Caco-2 (cell line): ENCODE results near the gene LRIG3. TPM values are rescaled to one million over a fixed set of nuclear protein-coding genes. Genes with fewer than 3 reads are reported as not detected.

Experiments
- BruUV-seq: library from RNA; stranded (reverse); fragments of 400-500 nt; replicated peaks from 2 replicates; lab custom pipeline; 2021; lab: Mats Ljungman, UMichigan
- CTCF ChIA-PET: fragments of 300-600 bp; sonication (Branson Sonifier 250); formaldehyde crosslinking; loops from one replicate; lab custom pipeline; 2022; ENCODE audit warnings: antibody characterized with exemption; lab: Charles Lee
- POLR2A ChIA-PET: fragments of 300-600 bp; sonication (Branson Sonifier 250); formaldehyde crosslinking; loops from one replicate; lab custom pipeline; 2022; ENCODE audit warnings: antibody characterized with exemption; lab: Charles Lee
- DNase-seq, 2 experiments: peaks; one replicate each; pipeline versions ENCODE4 v3.0.0 to v3.0.0-alpha.2; 2020 to 2022
- H3K27me3 ChIP-seq: replicated peaks from 2 replicates; pipeline ENCODE4 v1.6.0; 2011; ENCODE audit warnings: low read length; ENCODE audit not compliant: control insufficient read depth, insufficient read depth
- H3K36me3 ChIP-seq: 2 replicates; pipeline ENCODE4 v1.5.1; 2011; ENCODE audit warnings: low read length; ENCODE audit not compliant: control insufficient read depth, insufficient read depth
- H3K4me1 ChIP-seq: fragments of 250-450 bp; sonication (Bioruptor Pico); 2 replicates; pipeline ENCODE4 v1.5.1; 2020; ENCODE audit warnings: mild to moderate bottlenecking
- H3K4me3 ChIP-seq: 2 replicates; pipeline ENCODE4 v1.5.1; 2011; ENCODE audit warnings: low read depth, mild to moderate bottlenecking, control low read depth, low read length
- H3K9me3 ChIP-seq: fragments of 250-450 bp; sonication (Bioruptor Pico); 2 replicates; pipeline ENCODE4 v1.5.1; 2020; ENCODE audit warnings: mild to moderate bottlenecking, moderate library complexity
- H3K27ac Mint-ChIP-seq: one replicate; pipeline ENCODE4 v1.8.0; 2022; ENCODE audit warnings: mixed read lengths; ENCODE audit not compliant: unreplicated experiment
- H3K27me3 Mint-ChIP-seq: one replicate; pipeline ENCODE4 v1.8.0; 2022; ENCODE audit warnings: mixed read lengths; ENCODE audit not compliant: insufficient read depth, unreplicated experiment
- H3K36me3 Mint-ChIP-seq: one replicate; pipeline ENCODE4 v1.8.0; 2022; ENCODE audit warnings: mild to moderate bottlenecking, mixed read lengths; ENCODE audit not compliant: insufficient read depth, unreplicated experiment
- H3K4me1 Mint-ChIP-seq: one replicate; pipeline ENCODE4 v1.8.0; 2022; ENCODE audit warnings: low read depth, mixed read lengths; ENCODE audit not compliant: unreplicated experiment
- H3K4me3 Mint-ChIP-seq: one replicate; pipeline ENCODE4 v1.8.0; 2022; ENCODE audit warnings: mild to moderate bottlenecking, moderate library complexity, mixed read lengths; ENCODE audit not compliant: unreplicated experiment
- H3K9me3 Mint-ChIP-seq: one replicate; pipeline ENCODE4 v1.8.0; 2022; ENCODE audit warnings: mixed read lengths; ENCODE audit not compliant: unreplicated experiment
- intact Hi-C: fragments of 100-400 bp; cut with micrococcal nuclease; formaldehyde crosslinking; loops from one replicate; pipeline ENCODE4 v1.10.0; 2022; ENCODE audit not compliant: unreplicated experiment
- total RNA-seq: library from RNA; stranded (reverse); gene quantifications from 2 replicates; pipeline ENCODE4 v1.2.3, GENCODE V29; 2022
- TF ChIP-seq, protein P1 (sequence below), 2 experiments: fragments of 200-600 bp in 1 of 2; IDR thresholded peaks; 1 replicate in 1 of 2; 2 replicates in 1 of 2; pipeline versions ENCODE4 v1.5.1 to v1.8.0; 2011 to 2022; ENCODE audit warnings: antibody characterized with exemption in 1 of 2, control low read depth in 1 of 2, inconsistent platforms in 1 of 2, low read depth in 1 of 2, low read length in 1 of 2, mild to moderate bottlenecking in 1 of 2, moderate library complexity in 1 of 2; ENCODE audit not compliant: insufficient read depth in 1 of 2, severe bottlenecking in 1 of 2, unreplicated experiment in 1 of 2

LRIG3 gene
- total RNA-seq, 1 experiment from 2014 or later: 19.1 TPM

DNA sequence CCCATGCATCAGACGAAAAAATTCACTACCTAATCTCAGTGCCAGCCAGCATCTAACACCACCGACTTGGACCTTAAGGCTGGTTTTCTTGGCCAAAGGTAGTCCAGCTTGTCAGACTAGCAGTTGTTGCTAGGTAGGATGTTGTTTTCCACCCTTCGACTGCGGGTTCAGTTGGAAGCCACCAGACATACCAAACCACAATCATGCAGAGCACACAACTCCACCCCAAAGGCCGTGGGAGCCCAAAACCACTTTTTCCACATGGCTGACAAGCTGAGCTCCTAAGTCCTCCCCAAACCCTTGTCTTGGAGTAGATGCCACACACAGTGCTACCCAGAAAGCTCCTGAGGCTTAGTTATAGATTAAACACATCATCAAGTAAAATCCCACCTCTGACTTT lies 46.8 kb downstream of the LRIG3 start:
- H3K36me3 ChIP-seq: peaks cover 2% of the 10 kb centered on the region
- BruUV-seq: no TSS peak
- no peak overlapping the region for H3K4me3 Mint-ChIP-seq
- H3K27me3 Mint-ChIP-seq: no peaks in the 10 kb centered on the region
- no peaks in the 10 kb centered on the region for H3K9me3 ChIP-seq
- POLR2A ChIA-PET: no interaction called here
- H3K4me1 Mint-ChIP-seq: peaks cover 6% of the 10 kb centered on the region
- H3K36me3 Mint-ChIP-seq: peaks cover 37% of the 10 kb centered on the region
- H3K4me1 ChIP-seq: peaks cover 6% of the 10 kb centered on the region; the same call in 1 of the 2 replicates
- no peak for DNase-seq
- no peaks in the 10 kb centered on the region for H3K9me3 Mint-ChIP-seq
- no peak overlapping the region for H3K27ac Mint-ChIP-seq
- TF ChIP-seq, protein P1, sequence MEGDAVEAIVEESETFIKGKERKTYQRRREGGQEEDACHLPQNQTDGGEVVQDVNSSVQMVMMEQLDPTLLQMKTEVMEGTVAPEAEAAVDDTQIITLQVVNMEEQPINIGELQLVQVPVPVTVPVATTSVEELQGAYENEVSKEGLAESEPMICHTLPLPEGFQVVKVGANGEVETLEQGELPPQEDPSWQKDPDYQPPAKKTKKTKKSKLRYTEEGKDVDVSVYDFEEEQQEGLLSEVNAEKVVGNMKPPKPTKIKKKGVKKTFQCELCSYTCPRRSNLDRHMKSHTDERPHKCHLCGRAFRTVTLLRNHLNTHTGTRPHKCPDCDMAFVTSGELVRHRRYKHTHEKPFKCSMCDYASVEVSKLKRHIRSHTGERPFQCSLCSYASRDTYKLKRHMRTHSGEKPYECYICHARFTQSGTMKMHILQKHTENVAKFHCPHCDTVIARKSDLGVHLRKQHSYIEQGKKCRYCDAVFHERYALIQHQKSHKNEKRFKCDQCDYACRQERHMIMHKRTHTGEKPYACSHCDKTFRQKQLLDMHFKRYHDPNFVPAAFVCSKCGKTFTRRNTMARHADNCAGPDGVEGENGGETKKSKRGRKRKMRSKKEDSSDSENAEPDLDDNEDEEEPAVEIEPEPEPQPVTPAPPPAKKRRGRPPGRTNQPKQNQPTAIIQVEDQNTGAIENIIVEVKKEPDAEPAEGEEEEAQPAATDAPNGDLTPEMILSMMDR (IDR thresholded peaks at IDR 0.05; ENCODE audit: insufficient read depth in 1 of 2, low read depth in 1 of 2, low read length in 1 of 2, severe bottlenecking in 1 of 2, unreplicated experiment in 1 of 2): no peak
- no peak overlapping the region for H3K4me3 ChIP-seq
- no peaks in the 10 kb centered on the region for H3K27me3 ChIP-seq
- intact Hi-C loops: no loop called here
- CTCF ChIA-PET: no interaction called here

DNA sequence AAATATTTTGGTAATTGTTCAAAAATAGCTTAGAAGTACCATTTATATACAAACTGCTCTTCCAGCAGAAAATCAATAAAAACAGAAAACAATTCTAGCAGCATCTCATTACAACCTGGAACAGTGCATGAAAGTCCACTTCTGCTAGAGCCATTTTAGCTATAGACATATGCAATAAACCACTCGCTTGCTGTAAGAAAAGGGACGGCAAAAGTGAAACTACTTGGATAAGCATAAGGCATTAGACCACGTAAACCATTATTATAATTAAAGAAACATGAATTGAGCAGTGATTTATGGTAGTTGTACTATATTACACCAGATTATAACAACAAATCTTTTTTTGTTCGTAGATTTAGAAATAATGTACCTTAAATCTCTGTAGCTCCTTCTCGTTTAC lies 48.7 kb downstream of the LRIG3 start:
- H3K4me3 Mint-ChIP-seq: no peak overlapping the region
- H3K4me1 Mint-ChIP-seq: no peaks in the 10 kb centered on the region
- H3K9me3 ChIP-seq: no peaks in the 10 kb centered on the region
- intact Hi-C loops: no loop called here
- H3K4me3 ChIP-seq: no peak overlapping the region
- H3K9me3 Mint-ChIP-seq: no peaks in the 10 kb centered on the region
- peaks cover 23% of the 10 kb centered on the region for H3K36me3 Mint-ChIP-seq
- no peaks in the 10 kb centered on the region for H3K4me1 ChIP-seq
- DNase-seq: no peak
- no peak overlapping the region for H3K27ac Mint-ChIP-seq
- no peaks in the 10 kb centered on the region for H3K27me3 ChIP-seq
- BruUV-seq: no TSS peak
- TF ChIP-seq, protein P1 (IDR thresholded peaks at IDR 0.05; ENCODE audit: insufficient read depth in 1 of 2, low read depth in 1 of 2, low read length in 1 of 2, severe bottlenecking in 1 of 2, unreplicated experiment in 1 of 2): no peak
- ChIA-PET POLR2A (no interaction called here), CTCF (interaction anchor here (0.6 kb wide), 1 partner anchor 1090 kb away, joined by 5 read pairs; no protein-coding TSS in a partner anchor)
- H3K36me3 ChIP-seq: peaks cover 2% of the 10 kb centered on the region
- H3K27me3 Mint-ChIP-seq: no peaks in the 10 kb centered on the region

GRCh38 chr12:58870595-58870994 lies 49.7 kb downstream of the LRIG3 start:
- POLR2A ChIA-PET: no interaction called here
- peaks cover 2% of the 10 kb centered on the region for H3K36me3 ChIP-seq
- H3K27me3 ChIP-seq: no peaks in the 10 kb centered on the region
- no peak overlapping the region for H3K4me3 Mint-ChIP-seq
- no TSS peak for BruUV-seq
- H3K27me3 Mint-ChIP-seq: no peaks in the 10 kb centered on the region
- no peaks in the 10 kb centered on the region for H3K4me1 Mint-ChIP-seq
- TF ChIP-seq, protein P1 (IDR thresholded peaks at IDR 0.05; ENCODE audit: insufficient read depth in 1 of 2, low read depth in 1 of 2, low read length in 1 of 2, severe bottlenecking in 1 of 2, unreplicated experiment in 1 of 2): no peak
- H3K4me3 ChIP-seq: no peak overlapping the region
- no peak overlapping the region for H3K27ac Mint-ChIP-seq
- H3K4me1 ChIP-seq: no peaks in the 10 kb centered on the region
- no peaks in the 10 kb centered on the region for H3K9me3 Mint-ChIP-seq
- intact Hi-C loops: no loop called here
- no peaks in the 10 kb centered on the region for H3K9me3 ChIP-seq
- DNase-seq: no peak
- H3K36me3 Mint-ChIP-seq: peaks cover 23% of the 10 kb centered on the region
- CTCF ChIA-PET: no interaction called here
